ENCODE measurements around the gene LRP8.

DNA sequence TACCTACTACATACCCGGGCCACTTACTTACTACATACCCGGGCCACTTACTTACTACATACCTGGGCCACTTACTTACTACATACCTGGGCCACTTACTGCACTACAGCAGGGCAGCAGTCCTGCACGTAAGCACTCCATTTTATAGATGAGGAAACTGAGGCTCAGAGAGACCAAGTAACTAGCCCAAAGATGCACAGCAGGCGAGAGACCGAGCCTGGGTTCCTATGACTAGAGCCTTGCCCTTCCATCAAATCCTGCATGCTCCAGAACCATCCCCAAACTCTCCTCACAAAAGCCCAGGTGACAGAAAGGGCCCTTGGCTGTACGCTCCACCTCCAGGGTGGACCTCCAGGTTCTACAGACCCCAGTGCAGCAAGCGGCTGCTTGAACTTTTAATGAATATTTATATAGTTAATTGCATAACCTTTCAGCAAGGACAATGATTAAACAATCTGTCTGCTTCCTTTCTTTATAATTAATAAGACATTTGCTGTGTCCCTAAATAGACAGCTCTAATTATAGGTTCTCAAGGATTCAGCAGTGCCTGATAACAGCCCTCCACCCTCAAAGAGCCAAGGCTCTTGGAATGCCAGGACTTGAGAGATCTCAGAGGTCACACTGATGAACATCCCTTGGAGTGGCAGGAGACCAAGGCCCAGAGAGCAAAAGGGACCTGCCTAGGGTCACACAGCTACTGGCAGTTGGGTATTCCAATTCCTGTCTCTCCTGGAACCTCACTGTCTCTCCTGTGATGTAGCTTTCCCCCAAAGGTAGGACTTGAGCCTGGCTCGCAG is 43.4 kb downstream of the LRP8 start:
- TF ChIP-seq, protein P1, sequence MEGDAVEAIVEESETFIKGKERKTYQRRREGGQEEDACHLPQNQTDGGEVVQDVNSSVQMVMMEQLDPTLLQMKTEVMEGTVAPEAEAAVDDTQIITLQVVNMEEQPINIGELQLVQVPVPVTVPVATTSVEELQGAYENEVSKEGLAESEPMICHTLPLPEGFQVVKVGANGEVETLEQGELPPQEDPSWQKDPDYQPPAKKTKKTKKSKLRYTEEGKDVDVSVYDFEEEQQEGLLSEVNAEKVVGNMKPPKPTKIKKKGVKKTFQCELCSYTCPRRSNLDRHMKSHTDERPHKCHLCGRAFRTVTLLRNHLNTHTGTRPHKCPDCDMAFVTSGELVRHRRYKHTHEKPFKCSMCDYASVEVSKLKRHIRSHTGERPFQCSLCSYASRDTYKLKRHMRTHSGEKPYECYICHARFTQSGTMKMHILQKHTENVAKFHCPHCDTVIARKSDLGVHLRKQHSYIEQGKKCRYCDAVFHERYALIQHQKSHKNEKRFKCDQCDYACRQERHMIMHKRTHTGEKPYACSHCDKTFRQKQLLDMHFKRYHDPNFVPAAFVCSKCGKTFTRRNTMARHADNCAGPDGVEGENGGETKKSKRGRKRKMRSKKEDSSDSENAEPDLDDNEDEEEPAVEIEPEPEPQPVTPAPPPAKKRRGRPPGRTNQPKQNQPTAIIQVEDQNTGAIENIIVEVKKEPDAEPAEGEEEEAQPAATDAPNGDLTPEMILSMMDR (IDR thresholded peaks at IDR 0.05): no peak
- no peak for TF ChIP-seq POLR2A (IDR thresholded peaks at IDR 0.05)

Measured in stomach (tissue), 4 donors.